Colonic mucosa (tissue), 4 donors: Measurements from ENCODE around the gene NDUFB8. TPM values are rescaled to one million over a fixed set of nuclear protein-coding genes. Genes with fewer than 3 reads are reported as not detected.

Experiments used
- DNase-seq: peaks from one replicate; pipeline ENCODE4 v3.0.0-alpha.2; 2020
- H3K27ac ChIP-seq: fragments of 200-600 bp; one replicate; pipeline ENCODE4 v1.8.0; 2021
- H3K27me3 ChIP-seq: fragments of 200-600 bp; one replicate; pipeline ENCODE4 v1.8.0; 2021
- H3K36me3 ChIP-seq: fragments of 200-600 bp; one replicate; pipeline ENCODE4 v1.8.0; 2021
- H3K4me1 ChIP-seq: fragments of 200-600 bp; one replicate; pipeline ENCODE4 v1.8.0; 2021; ENCODE audit warnings: mild to moderate bottlenecking
- H3K4me3 ChIP-seq: fragments of 200-600 bp; one replicate; pipeline ENCODE4 v1.8.0; 2021
- H3K9ac ChIP-seq, 2 donors: one replicate each; pipeline ENCODE4 v1.7.0; 2013; ENCODE audit warnings: control low read depth in 2 of 2, low read depth in 2 of 2, low read length in 2 of 2
- H3K9me3 ChIP-seq: fragments of 200-600 bp; one replicate; pipeline ENCODE4 v1.8.0; 2021
- CTCF ChIP-seq: fragments of 200-600 bp; IDR thresholded peaks from one replicate; pipeline ENCODE4 v1.8.0; 2022; ENCODE audit warnings: antibody characterized with exemption, mild to moderate bottlenecking
- intact Hi-C: fragments of 100-400 bp; cut with DNase I; formaldehyde crosslinking; loops from one replicate; pipeline ENCODE4 v1.14.1; 2022
- total RNA-seq, 2 donors: library from RNA; stranded (reverse); fragmentation: NEBNext Ultra II Directional in 1 of 2; extraction: Animal tissue kit (Norgen Biotek cat#: 25700) in 1 of 2; gene quantifications; one replicate each; pipeline ENCODE4 v1.2.1, GENCODE V29; 2021
- donor health status: healthy.
- donor health status: DM: no; HTN: no; CAD: no.
- donor health status: DM: no; HTN: no; CAD: no.

NDUFB8 gene
- total RNA-seq, 2 donors from 2014 or later, result 189 to 243 TPM

- Histone ChIP-seq H3K9ac (no peak overlapping the region), H3K4me1 (peaks cover 8% of the 10 kb centered on the region), H3K4me3 (no peak overlapping the region), H3K27me3 (peaks cover 18% of the 10 kb centered on the region), H3K36me3 (no peaks in the 10 kb centered on the region), H3K27ac (no peak overlapping the region), H3K9me3 (no peaks in the 10 kb centered on the region)
- intact Hi-C loops, result no loop called here
- no peak for TF ChIP-seq CTCF
- no peak for DNase-seq
Measured at GRCh38 chr10:100566561-100566960, 36.9 kb upstream of the NDUFB8 start.

- H3K9me3 ChIP-seq, result no peaks in the 10 kb centered on the region
- no peak overlapping the region for H3K4me3 ChIP-seq
- H3K36me3 ChIP-seq, result no peaks in the 10 kb centered on the region
- intact Hi-C loops, result no loop called here
- H3K4me1 ChIP-seq, result peaks cover 9% of the 10 kb centered on the region
- DNase-seq, result no peak
- H3K27me3 ChIP-seq, result peaks cover 18% of the 10 kb centered on the region
- H3K27ac ChIP-seq, result no peak overlapping the region
- no peak for TF ChIP-seq CTCF
- H3K9ac ChIP-seq, result no peak overlapping the region
Measured at GRCh38 chr10:100565206-100565985, 35.7 kb upstream of the NDUFB8 start.

- no peak overlapping the region for H3K4me3 ChIP-seq
- intact Hi-C loops, result loop anchor here (5.0 kb wide), 2 partner anchors 180 to 315 kb away; no protein-coding TSS in a partner anchor
Measured at GRCh38 chr10:100562008-100562672, 32.5 kb upstream of the NDUFB8 start.

GRCh38 chr10:100561005-100561404 is 31.3 kb upstream of the NDUFB8 start:
- intact Hi-C loops, result loop anchor here (5.0 kb wide), 2 partner anchors 181 to 316 kb away; no protein-coding TSS in a partner anchor
- Histone ChIP-seq H3K36me3 (no peaks in the 10 kb centered on the region), H3K9ac (no peak overlapping the region), H3K4me1 (peaks cover 9% of the 10 kb centered on the region), H3K9me3 (no peaks in the 10 kb centered on the region), H3K27me3 (peaks cover 14% of the 10 kb centered on the region), H3K4me3 (no peak overlapping the region), H3K27ac (no peak overlapping the region)
- no peak for TF ChIP-seq CTCF
- no peak for DNase-seq

More at GRCh38 chr10:100562008-100562672, 32.5 kb upstream of the NDUFB8 start:
- TF ChIP-seq CTCF, result peak; percentile 95
- H3K27ac ChIP-seq, result no peak overlapping the region
- H3K9ac ChIP-seq, result no peak overlapping the region
- peak; percentile 67 for DNase-seq
- peaks cover 9% of the 10 kb centered on the region for H3K4me1 ChIP-seq
- no peaks in the 10 kb centered on the region for H3K9me3 ChIP-seq
- H3K27me3 ChIP-seq, result peaks cover 14% of the 10 kb centered on the region
- H3K36me3 ChIP-seq, result no peaks in the 10 kb centered on the region

GRCh38 chr10:100560248-100560647 is 30.6 kb upstream of the NDUFB8 start:
- no peak for TF ChIP-seq CTCF
- Histone ChIP-seq H3K27me3 (peaks cover 14% of the 10 kb centered on the region), H3K9ac (no peak overlapping the region), H3K9me3 (no peaks in the 10 kb centered on the region), H3K4me1 (peaks cover 9% of the 10 kb centered on the region), H3K4me3 (no peak overlapping the region), H3K27ac (no peak overlapping the region), H3K36me3 (no peaks in the 10 kb centered on the region)
- intact Hi-C loops, result loop anchor here (5.0 kb wide), 2 partner anchors 182 to 317 kb away; no protein-coding TSS in a partner anchor
- DNase-seq, result no peak
